A549 (cell line): ENCODE results near the gene TIGD6.

ENCODE experiments used
- E2F6 ChIP-seq: IDR thresholded peaks from 2 replicates; pipeline ENCODE4 v1.6.1; 2012; ENCODE audit warnings: low read depth, borderline replicate concordance
- FOSL2 ChIP-seq, 2 experiments: fragments of 450-650 bp in 1 of 2; fragments of >200 bp in 1 of 2; sonication (Bioruptor Twin) in 1 of 2; formaldehyde crosslinking; IDR thresholded peaks; 2 replicates each; pipeline versions ENCODE4 v1.5.0 to v1.6.1; 2016 to 2020; ENCODE audit warnings: mild to moderate bottlenecking in 1 of 2, moderate library complexity in 1 of 2
- HDAC2 ChIP-seq: fragments of 200-600 bp; sonication (generic); IDR thresholded peaks from 2 replicates; pipeline ENCODE4 v1.6.1; 2016
- HOXA7 ChIP-seq: fragments of 250-450 bp; sonication (Bioruptor Pico); IDR thresholded peaks from 2 replicates; pipeline ENCODE4 v1.5.0; 2020; ENCODE audit warnings: mild to moderate bottlenecking, moderate library complexity
- KDM1A ChIP-seq: fragments of 200-600 bp; sonication (generic); IDR thresholded peaks from 2 replicates; pipeline ENCODE4 v1.6.1; 2016; ENCODE audit warnings: low read depth, mild to moderate bottlenecking
- MAFK ChIP-seq: fragments of 450-650 bp; IDR thresholded peaks from 2 replicates; pipeline ENCODE4 v1.6.1; 2014; ENCODE audit not compliant: partially characterized antibody
- NR3C1 ChIP-seq: fragments of >200 bp; sonication (Bioruptor Twin); formaldehyde crosslinking; IDR thresholded peaks from 3 replicates; pipeline ENCODE4 v1.6.1; 2017
- POLR2A ChIP-seq: IDR thresholded peaks from 2 replicates; pipeline ENCODE4 v1.6.1; 2012; ENCODE audit warnings: mild to moderate bottlenecking, low read length
- TF ChIP-seq, protein P1 (sequence below): fragments of >200 bp; sonication (Bioruptor Twin); formaldehyde crosslinking; IDR thresholded peaks from 3 replicates; pipeline ENCODE4 v1.5.1; 2016

DNA sequence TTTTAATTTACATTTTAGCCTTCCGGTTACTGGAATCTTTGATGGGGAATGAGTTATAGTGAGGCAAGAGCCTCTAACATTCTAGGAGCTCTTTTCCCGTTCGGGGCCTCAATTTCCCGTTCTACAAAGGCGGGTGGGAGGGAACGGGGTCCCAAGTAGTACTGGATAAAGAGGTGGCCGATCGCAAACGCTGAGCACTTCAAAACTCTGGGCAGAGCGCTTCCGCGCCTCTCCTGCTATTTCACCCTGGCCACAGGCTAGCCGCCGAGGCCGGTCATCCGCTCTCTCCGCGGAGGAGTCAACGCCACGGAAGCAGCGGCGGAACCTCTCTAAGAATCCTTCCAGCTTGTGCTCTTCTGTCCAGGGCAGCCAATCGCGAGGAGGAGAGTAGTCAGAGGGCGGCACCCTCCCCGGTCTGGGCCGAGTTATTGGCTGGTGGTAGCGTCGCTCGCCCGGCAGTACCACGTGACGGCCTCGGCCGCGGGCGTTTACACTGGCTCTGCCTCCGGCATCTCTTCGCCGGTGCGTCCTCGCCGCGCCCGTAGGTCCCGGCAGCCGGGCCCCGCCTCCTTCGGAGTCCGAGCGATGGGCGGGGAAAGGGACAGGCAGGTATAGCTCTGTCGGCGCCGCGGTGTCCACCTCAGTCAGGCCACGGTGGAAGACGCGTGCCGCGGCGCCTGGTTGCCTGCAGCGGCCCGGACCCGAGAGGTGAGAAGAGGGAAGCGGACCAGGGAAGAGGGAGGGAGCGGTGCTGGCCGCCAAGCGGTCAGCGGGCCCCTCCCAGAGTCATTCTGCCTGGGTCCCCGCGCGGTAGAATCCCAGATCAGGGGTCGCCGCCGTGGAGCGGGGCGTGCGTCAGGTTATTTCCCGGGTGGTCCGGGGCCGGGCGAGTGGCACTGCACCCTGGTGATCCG is 39.9 kb downstream of the TIGD6 start, which contains the start of gene SLC26A2:
- TF ChIP-seq, protein P1, sequence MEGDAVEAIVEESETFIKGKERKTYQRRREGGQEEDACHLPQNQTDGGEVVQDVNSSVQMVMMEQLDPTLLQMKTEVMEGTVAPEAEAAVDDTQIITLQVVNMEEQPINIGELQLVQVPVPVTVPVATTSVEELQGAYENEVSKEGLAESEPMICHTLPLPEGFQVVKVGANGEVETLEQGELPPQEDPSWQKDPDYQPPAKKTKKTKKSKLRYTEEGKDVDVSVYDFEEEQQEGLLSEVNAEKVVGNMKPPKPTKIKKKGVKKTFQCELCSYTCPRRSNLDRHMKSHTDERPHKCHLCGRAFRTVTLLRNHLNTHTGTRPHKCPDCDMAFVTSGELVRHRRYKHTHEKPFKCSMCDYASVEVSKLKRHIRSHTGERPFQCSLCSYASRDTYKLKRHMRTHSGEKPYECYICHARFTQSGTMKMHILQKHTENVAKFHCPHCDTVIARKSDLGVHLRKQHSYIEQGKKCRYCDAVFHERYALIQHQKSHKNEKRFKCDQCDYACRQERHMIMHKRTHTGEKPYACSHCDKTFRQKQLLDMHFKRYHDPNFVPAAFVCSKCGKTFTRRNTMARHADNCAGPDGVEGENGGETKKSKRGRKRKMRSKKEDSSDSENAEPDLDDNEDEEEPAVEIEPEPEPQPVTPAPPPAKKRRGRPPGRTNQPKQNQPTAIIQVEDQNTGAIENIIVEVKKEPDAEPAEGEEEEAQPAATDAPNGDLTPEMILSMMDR = no peak
- no peak for TF ChIP-seq KDM1A
- peak; percentile 96 for TF ChIP-seq POLR2A
- TF ChIP-seq FOSL2 (IDR thresholded peaks at IDR 0.05) = no peak
- TF ChIP-seq FOSL2 (CRISPR knock-in tag; IDR thresholded peaks at IDR 0.05) = no peak
- TF ChIP-seq MAFK = no peak
- no peak; the same call in 1 of the 2 replicates for TF ChIP-seq E2F6
- no peak for TF ChIP-seq HDAC2
- TF ChIP-seq NR3C1 = no peak
- no peak for TF ChIP-seq HOXA7 (CRISPR knock-in tag)
